GM12878 (cell line): ENCODE data around the gene IFITM2. TPM values are rescaled to one million over a fixed set of nuclear protein-coding genes. Genes with fewer than 3 reads are reported as not detected.

ENCODE experiments used
- DPF2 ChIP-seq: fragments of 450-650 bp; IDR thresholded peaks from 2 replicates; pipeline ENCODE4 v1.6.1; 2017; ENCODE audit warnings: mild to moderate bottlenecking
- EP300 ChIP-seq, 2 experiments: fragments of 150-350 bp in 1 of 2; IDR thresholded peaks; 2 replicates each; pipeline ENCODE4 v1.6.1; 2011 to 2012; ENCODE audit warnings: low read depth in 2 of 2, low read length in 2 of 2, borderline replicate concordance in 1 of 2, improper control_type of control experiment in 1 of 2, inconsistent platforms in 1 of 2; ENCODE audit not compliant: control insufficient read depth in 1 of 2
- EZH2 ChIP-seq: IDR thresholded peaks from 2 replicates; pipeline ENCODE4 v1.6.1; 2012; ENCODE audit warnings: low read depth, mild to moderate bottlenecking, control low read depth, inconsistent platforms, low read length, borderline replicate concordance; ENCODE audit not compliant: control insufficient read depth
- KAT2A ChIP-seq: conservative IDR thresholded peaks from 2 replicates; pipeline ENCODE4 v1.6.1; 2011; ENCODE audit warnings: low read depth, low read length; ENCODE audit not compliant: control insufficient read depth
- KLF5 ChIP-seq: fragments of 450-650 bp; IDR thresholded peaks from 2 replicates; pipeline ENCODE4 v1.6.1; 2014; ENCODE audit warnings: mild to moderate bottlenecking; ENCODE audit not compliant: partially characterized antibody
- MEF2A ChIP-seq: IDR thresholded peaks from 2 replicates; pipeline ENCODE4 v1.6.1; 2011; ENCODE audit warnings: low read depth, mild to moderate bottlenecking, low read length, moderate library complexity; ENCODE audit not compliant: insufficient read depth
- MTA3 ChIP-seq: IDR thresholded peaks from 2 replicates; pipeline ENCODE4 v1.6.1; 2012; ENCODE audit warnings: low read length, inconsistent platforms, borderline replicate concordance
- RAD51 ChIP-seq: fragments of 450-650 bp; IDR thresholded peaks from 2 replicates; pipeline ENCODE4 v1.6.1; 2016; ENCODE audit warnings: moderate library complexity, mild to moderate bottlenecking, inconsistent platforms
- SPI1 ChIP-seq: IDR thresholded peaks from 2 replicates; pipeline ENCODE4 v1.6.1; 2011; ENCODE audit warnings: low read depth, mild to moderate bottlenecking, low read length, moderate library complexity, borderline replicate concordance; ENCODE audit not compliant: insufficient read depth
- SREBF2 ChIP-seq: IDR thresholded peaks from 2 replicates; pipeline ENCODE4 v1.6.1; 2012; ENCODE audit warnings: mild to moderate bottlenecking, low read length
- SUPT20H ChIP-seq: IDR thresholded peaks from 2 replicates; pipeline ENCODE4 v1.6.1; 2011; ENCODE audit warnings: low read depth, mild to moderate bottlenecking, low read length, moderate library complexity, borderline replicate concordance; ENCODE audit not compliant: control insufficient read depth
- ZBED1 ChIP-seq: IDR thresholded peaks from 2 replicates; pipeline ENCODE4 v1.6.1; 2016; ENCODE audit warnings: borderline replicate concordance
- ZSCAN29 ChIP-seq: fragments of 450-650 bp; IDR thresholded peaks from 2 replicates; pipeline ENCODE4 v1.6.1; 2017; ENCODE audit warnings: mild to moderate bottlenecking, moderate library complexity
- polyA plus RNA-seq, 11 experiments: library from polyadenylated mRNA; depleted of rRNA in 4 of 11; unstranded in 6 of 11; stranded (reverse) in 5 of 11; fragments of >200 nt; fragmentation: Nextera tagmentation in 4 of 11; fragmentation: Illumina TruSeq in 1 of 11; extraction: Ambion mirVana in 4 of 11; extraction: Trizol in 1 of 11; gene quantifications; 1 replicate in 1 of 11; 2 replicates in 10 of 11; pipeline versions ENCODE4 v1.2.1 to v1.2.3, GENCODE V29; 2011 to 2016; ENCODE audit warnings: inconsistent platforms in 2 of 11, missing spikeins in 2 of 11, low read depth in 1 of 11
- total RNA-seq, 4 experiments: library from RNA; depleted of rRNA in 3 of 4; stranded (reverse); fragments of >200 nt in 3 of 4; fragmentation: Illumina TruSeq in 1 of 4; extraction: Trizol in 1 of 4; gene quantifications; 2 replicates each; pipeline versions ENCODE4 v1.2.1 to v1.2.3, GENCODE V29; 2013 to 2021
- TF ChIP-seq, protein P1 (sequence below): IDR thresholded peaks from 2 replicates; pipeline ENCODE4 v1.6.1; 2011; ENCODE audit warnings: borderline replicate concordance, low read depth, mild to moderate bottlenecking, moderate library complexity, low read length; ENCODE audit not compliant: insufficient read depth, poor library complexity, severe bottlenecking
- TF ChIP-seq, protein P2 (sequence below): fragments of 450-650 bp; IDR thresholded peaks from 2 replicates; pipeline ENCODE4 v1.6.1; 2018; ENCODE audit warnings: mild to moderate bottlenecking, low read depth, moderate library complexity; ENCODE audit not compliant: partially characterized antibody
- TF ChIP-seq, protein P3 (sequence below): fragments of 450-650 bp; conservative IDR thresholded peaks from 2 replicates; pipeline ENCODE4 v1.6.1; 2017; ENCODE audit warnings: mild to moderate bottlenecking, moderate library complexity
- TF ChIP-seq, protein P4 (sequence below): fragments of 450-650 bp; IDR thresholded peaks from 2 replicates; pipeline ENCODE4 v1.6.1; 2017; ENCODE audit warnings: low read depth, mild to moderate bottlenecking, moderate library complexity
- TF ChIP-seq, protein P5 (sequence below): fragments of 450-650 bp; IDR thresholded peaks from 2 replicates; pipeline ENCODE4 v1.6.1; 2017; ENCODE audit warnings: mild to moderate bottlenecking

Gene IFITM2
- total and polyA plus RNA-seq, 10 of the 15 experiments (the other 5 are each of a cell fraction or from before 2014, with no cell fraction given) = 116 to 3,672 (median 724) TPM

DNA sequence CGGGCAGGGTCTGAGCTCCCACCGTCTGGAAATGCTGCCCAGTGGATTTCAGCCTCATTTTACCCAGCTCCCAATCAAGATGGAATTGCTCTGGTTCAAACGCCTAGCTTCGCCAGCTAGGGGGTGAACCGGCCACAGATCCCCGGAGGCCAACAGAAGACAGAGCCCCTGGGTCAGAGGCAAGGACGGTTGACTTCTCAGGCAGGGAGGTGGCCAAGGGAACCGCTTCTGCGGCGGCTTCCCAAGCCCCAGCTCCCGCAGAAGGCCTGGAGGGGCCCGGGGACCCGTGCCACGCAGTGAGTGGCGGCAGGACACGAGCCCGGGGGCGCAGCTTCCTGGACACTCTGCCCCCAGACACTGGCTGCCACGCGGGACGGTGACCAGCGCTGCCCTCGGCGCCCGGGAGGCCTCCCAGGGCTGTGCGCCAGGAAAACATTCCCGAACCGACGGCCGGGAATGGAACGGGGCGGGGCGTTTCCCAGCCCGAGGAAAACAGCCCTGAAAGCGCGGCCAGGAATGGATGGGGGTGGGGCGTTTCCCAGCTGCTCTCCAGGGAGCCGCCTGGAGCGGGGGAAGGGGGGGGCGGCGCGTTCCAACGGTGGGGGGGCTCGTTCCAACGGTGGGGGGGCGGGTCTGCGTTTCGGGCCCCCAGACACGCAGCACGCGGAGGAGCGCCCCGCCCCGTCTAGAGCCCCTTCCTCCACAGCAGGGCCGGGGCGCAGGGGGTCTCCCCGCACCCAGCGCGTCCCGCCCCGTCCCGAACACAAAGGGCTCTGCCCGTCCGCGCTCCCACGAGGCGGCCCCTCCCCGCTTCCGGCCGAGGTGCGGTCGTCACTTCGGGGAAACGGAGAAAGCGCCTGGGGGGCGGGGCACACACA, 48.2 kb downstream of the IFITM2 start (continued):
- TF ChIP-seq, protein P1, sequence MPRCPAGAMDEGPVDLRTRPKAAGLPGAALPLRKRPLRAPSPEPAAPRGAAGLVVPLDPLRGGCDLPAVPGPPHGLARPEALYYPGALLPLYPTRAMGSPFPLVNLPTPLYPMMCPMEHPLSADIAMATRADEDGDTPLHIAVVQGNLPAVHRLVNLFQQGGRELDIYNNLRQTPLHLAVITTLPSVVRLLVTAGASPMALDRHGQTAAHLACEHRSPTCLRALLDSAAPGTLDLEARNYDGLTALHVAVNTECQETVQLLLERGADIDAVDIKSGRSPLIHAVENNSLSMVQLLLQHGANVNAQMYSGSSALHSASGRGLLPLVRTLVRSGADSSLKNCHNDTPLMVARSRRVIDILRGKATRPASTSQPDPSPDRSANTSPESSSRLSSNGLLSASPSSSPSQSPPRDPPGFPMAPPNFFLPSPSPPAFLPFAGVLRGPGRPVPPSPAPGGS = no peak
- TF ChIP-seq SREBF2 (no peak), MTA3 (0 out of 2 replicates have a peak, but pooled peaks have one; percentile 78), KAT2A (no peak), ZBED1 (no peak), DPF2 (peak; percentile 75; the same call in 1 of the 2 replicates), EZH2 (no peak), KLF5 (peak; percentile 71), ZSCAN29 (no peak), SUPT20H (no peak), RAD51 (no peak), EP300 (IDR thresholded peaks at IDR 0.05; ENCODE audit: borderline replicate concordance in 1 of 2, control insufficient read depth in 1 of 2, low read depth in 2 of 2, low read length in 2 of 2) (peak in 1 of 2 experiments; percentile 6; a peak in 1 of 4 replicates), SPI1 (no peak), MEF2A (no peak)
- TF ChIP-seq, protein P2, sequence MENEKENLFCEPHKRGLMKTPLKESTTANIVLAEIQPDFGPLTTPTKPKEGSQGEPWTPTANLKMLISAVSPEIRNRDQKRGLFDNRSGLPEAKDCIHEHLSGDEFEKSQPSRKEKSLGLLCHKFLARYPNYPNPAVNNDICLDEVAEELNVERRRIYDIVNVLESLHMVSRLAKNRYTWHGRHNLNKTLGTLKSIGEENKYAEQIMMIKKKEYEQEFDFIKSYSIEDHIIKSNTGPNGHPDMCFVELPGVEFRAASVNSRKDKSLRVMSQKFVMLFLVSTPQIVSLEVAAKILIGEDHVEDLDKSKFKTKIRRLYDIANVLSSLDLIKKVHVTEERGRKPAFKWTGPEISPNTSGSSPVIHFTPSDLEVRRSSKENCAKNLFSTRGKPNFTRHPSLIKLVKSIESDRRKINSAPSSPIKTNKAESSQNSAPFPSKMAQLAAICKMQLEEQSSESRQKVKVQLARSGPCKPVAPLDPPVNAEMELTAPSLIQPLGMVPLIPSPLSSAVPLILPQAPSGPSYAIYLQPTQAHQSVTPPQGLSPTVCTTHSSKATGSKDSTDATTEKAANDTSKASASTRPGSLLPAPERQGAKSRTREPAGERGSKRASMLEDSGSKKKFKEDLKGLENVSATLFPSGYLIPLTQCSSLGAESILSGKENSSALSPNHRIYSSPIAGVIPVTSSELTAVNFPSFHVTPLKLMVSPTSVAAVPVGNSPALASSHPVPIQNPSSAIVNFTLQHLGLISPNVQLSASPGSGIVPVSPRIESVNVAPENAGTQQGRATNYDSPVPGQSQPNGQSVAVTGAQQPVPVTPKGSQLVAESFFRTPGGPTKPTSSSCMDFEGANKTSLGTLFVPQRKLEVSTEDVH = no peak
- TF ChIP-seq, protein P3, sequence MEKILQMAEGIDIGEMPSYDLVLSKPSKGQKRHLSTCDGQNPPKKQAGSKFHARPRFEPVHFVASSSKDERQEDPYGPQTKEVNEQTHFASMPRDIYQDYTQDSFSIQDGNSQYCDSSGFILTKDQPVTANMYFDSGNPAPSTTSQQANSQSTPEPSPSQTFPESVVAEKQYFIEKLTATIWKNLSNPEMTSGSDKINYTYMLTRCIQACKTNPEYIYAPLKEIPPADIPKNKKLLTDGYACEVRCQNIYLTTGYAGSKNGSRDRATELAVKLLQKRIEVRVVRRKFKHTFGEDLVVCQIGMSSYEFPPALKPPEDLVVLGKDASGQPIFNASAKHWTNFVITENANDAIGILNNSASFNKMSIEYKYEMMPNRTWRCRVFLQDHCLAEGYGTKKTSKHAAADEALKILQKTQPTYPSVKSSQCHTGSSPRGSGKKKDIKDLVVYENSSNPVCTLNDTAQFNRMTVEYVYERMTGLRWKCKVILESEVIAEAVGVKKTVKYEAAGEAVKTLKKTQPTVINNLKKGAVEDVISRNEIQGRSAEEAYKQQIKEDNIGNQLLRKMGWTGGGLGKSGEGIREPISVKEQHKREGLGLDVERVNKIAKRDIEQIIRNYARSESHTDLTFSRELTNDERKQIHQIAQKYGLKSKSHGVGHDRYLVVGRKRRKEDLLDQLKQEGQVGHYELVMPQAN = 0 out of 2 replicates have a peak, but pooled peaks have one; percentile 11
- TF ChIP-seq, protein P4, sequence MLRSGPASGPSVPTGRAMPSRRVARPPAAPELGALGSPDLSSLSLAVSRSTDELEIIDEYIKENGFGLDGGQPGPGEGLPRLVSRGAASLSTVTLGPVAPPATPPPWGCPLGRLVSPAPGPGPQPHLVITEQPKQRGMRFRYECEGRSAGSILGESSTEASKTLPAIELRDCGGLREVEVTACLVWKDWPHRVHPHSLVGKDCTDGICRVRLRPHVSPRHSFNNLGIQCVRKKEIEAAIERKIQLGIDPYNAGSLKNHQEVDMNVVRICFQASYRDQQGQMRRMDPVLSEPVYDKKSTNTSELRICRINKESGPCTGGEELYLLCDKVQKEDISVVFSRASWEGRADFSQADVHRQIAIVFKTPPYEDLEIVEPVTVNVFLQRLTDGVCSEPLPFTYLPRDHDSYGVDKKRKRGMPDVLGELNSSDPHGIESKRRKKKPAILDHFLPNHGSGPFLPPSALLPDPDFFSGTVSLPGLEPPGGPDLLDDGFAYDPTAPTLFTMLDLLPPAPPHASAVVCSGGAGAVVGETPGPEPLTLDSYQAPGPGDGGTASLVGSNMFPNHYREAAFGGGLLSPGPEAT = no peak
- TF ChIP-seq, protein P5, sequence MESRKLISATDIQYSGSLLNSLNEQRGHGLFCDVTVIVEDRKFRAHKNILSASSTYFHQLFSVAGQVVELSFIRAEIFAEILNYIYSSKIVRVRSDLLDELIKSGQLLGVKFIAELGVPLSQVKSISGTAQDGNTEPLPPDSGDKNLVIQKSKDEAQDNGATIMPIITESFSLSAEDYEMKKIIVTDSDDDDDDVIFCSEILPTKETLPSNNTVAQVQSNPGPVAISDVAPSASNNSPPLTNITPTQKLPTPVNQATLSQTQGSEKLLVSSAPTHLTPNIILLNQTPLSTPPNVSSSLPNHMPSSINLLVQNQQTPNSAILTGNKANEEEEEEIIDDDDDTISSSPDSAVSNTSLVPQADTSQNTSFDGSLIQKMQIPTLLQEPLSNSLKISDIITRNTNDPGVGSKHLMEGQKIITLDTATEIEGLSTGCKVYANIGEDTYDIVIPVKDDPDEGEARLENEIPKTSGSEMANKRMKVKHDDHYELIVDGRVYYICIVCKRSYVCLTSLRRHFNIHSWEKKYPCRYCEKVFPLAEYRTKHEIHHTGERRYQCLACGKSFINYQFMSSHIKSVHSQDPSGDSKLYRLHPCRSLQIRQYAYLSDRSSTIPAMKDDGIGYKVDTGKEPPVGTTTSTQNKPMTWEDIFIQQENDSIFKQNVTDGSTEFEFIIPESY = no peak
